PC-3 (cell line): ENCODE results near the gene HSF2. TPM values are rescaled to one million over a fixed set of nuclear protein-coding genes. Genes with fewer than 3 reads are reported as not detected.
"Not testable (repeated sequence)": the region's sequence is repeated elsewhere in the genome, so short reads cannot be mapped to it uniquely, and the experiment has no call there.

Source experiments
- ATAC-seq: fragments of 200-7000 bp; cut with Tn5 transposase; 2 replicates; pipeline ENCODE4 v1.9.1; 2020; ENCODE audit warnings: mild to moderate bottlenecking, moderate library complexity
- BruUV-seq: library from RNA; stranded (reverse); fragments of 400-500 nt; replicated peaks from 2 replicates; lab custom pipeline; 2021; lab: Mats Ljungman, UMichigan
- CTCF ChIA-PET: fragments of 300-600 bp; sonication (Branson Sonifier 250); formaldehyde crosslinking; loops from one replicate; lab custom pipeline; 2022; ENCODE audit warnings: antibody characterized with exemption; lab: Charles Lee
- POLR2A ChIA-PET: fragments of 300-600 bp; sonication (Branson Sonifier 250); formaldehyde crosslinking; loops from one replicate; lab custom pipeline; 2022; ENCODE audit warnings: antibody characterized with exemption; ENCODE audit not compliant: unreplicated experiment; lab: Charles Lee
- DNase-seq: peaks from one replicate; pipeline ENCODE4 v3.0.0-alpha.2; 2015
- H2AFZ ChIP-seq: fragments of 300-600 bp; sonication (generic); 2 replicates; pipeline ENCODE4 v1.6.0; 2016; ENCODE audit warnings: antibody characterized with exemption, low read length
- H3F3A ChIP-seq: fragments of 300-600 bp; sonication (generic); one replicate; pipeline ENCODE4 v1.6.0; 2017; ENCODE audit warnings: antibody characterized with exemption, low read length, control low read depth, mild to moderate bottlenecking; ENCODE audit not compliant: unreplicated experiment
- H3K27ac ChIP-seq: fragments of 300-600 bp; sonication (generic); 2 replicates; pipeline ENCODE4 v1.5.1; 2016; ENCODE audit warnings: mild to moderate bottlenecking, low read length
- H3K27me3 ChIP-seq: fragments of 300-600 bp; sonication (generic); 2 replicates; pipeline ENCODE4 v1.6.1; 2016; ENCODE audit warnings: low read length, mixed read lengths
- H3K36me3 ChIP-seq: fragments of 300-600 bp; sonication (generic); 2 replicates; pipeline ENCODE4 v1.6.1; 2016; ENCODE audit warnings: low read depth, mixed run types, low read length, mixed read lengths
- H3K4me1 ChIP-seq: fragments of 300-600 bp; sonication (generic); 2 replicates; pipeline ENCODE4 v1.5.1; 2016; ENCODE audit warnings: low read length; ENCODE audit not compliant: insufficient read depth
- H3K4me2 ChIP-seq: fragments of 300-600 bp; sonication (generic); 2 replicates; pipeline ENCODE4 v1.6.0; 2016; ENCODE audit warnings: low read length
- H3K4me3 ChIP-seq: fragments of 300-600 bp; sonication (generic); 2 replicates; pipeline ENCODE4 v1.5.1; 2016; ENCODE audit warnings: mild to moderate bottlenecking, low read length, mixed read lengths
- H3K79me2 ChIP-seq: fragments of 300-600 bp; sonication (generic); 2 replicates; pipeline ENCODE4 v1.6.1; 2017; ENCODE audit warnings: low read length, mixed read lengths
- H3K9ac ChIP-seq: fragments of 300-600 bp; sonication (generic); 2 replicates; pipeline ENCODE4 v1.6.0; 2016; ENCODE audit warnings: mild to moderate bottlenecking, low read length
- H3K9me2 ChIP-seq: fragments of 300-600 bp; sonication (generic); replicated peaks from 2 replicates; pipeline ENCODE4 v1.6.1; 2016; ENCODE audit warnings: mixed run types, low read length, mixed read lengths
- H3K9me3 ChIP-seq: fragments of 300-600 bp; sonication (generic); 2 replicates; pipeline ENCODE4 v1.6.1; 2016; ENCODE audit warnings: low read length, mixed read lengths
- H4K20me1 ChIP-seq: fragments of 300-600 bp; sonication (generic); 2 replicates; pipeline ENCODE4 v1.6.1; 2016; ENCODE audit warnings: low read length, mixed read lengths
- CTCF ChIP-seq: fragments of 300-600 bp; sonication (generic); conservative IDR thresholded peaks from 2 replicates; pipeline ENCODE4 v1.5.1; 2017; ENCODE audit warnings: antibody characterized with exemption, low read depth, mild to moderate bottlenecking, low read length
- EZH2 ChIP-seq: fragments of 300-600 bp; sonication (generic); IDR thresholded peaks from one replicate; pipeline ENCODE4 v1.6.1; 2017; ENCODE audit warnings: antibody characterized with exemption, mild to moderate bottlenecking, low read length; ENCODE audit not compliant: unreplicated experiment
- EZH2phosphoT487 ChIP-seq: fragments of 300-600 bp; sonication (generic); IDR thresholded peaks from 2 replicates; pipeline ENCODE4 v1.6.1; 2018; ENCODE audit warnings: mild to moderate bottlenecking, antibody characterized with exemption, low read length, borderline replicate concordance
- intact Hi-C: fragments of 100-400 bp; cut with micrococcal nuclease; formaldehyde crosslinking; loops from 2 replicates; pipeline ENCODE4 v1.9.0; 2023
- total RNA-seq: library from RNA; depleted of rRNA; stranded (reverse); fragments of >200 nt; gene quantifications from 2 replicates; pipeline ENCODE4 v1.2.3, GENCODE V29; 2014

HSF2 gene
- total RNA-seq, 1 experiment from 2014 or later: 7.3 TPM

- peaks cover 35% of the 10 kb centered on the region for H4K20me1 ChIP-seq
- intact Hi-C loops: no loop called here
- H3F3A ChIP-seq: no peaks in the 10 kb centered on the region
- ChIA-PET CTCF (no interaction called here), POLR2A (no interaction called here)
- TF ChIP-seq EZH2phosphoT487 (no peak), CTCF (no peak), EZH2 (no peak)
- no TSS peak for BruUV-seq
- peaks cover 12% of the 10 kb centered on the region; the same call in 1 of the 2 replicates for H3K4me1 ChIP-seq
- ATAC-seq (peak; percentile 42), DNase-seq (peak; percentile 48)
- no peak overlapping the region for H3K9ac ChIP-seq
- H3K9me3 ChIP-seq: no peaks in the 10 kb centered on the region
- H3K4me3 ChIP-seq: no peak overlapping the region
- no peaks in the 10 kb centered on the region for H3K9me2 ChIP-seq
- H2AFZ ChIP-seq: no peak overlapping the region
- H3K27ac ChIP-seq: no peak overlapping the region
- H3K4me2 ChIP-seq: peak overlapping the region; percentile 15; the same call in 1 of the 2 replicates
- peaks cover 3% of the 10 kb centered on the region; the same call in 1 of the 2 replicates for H3K36me3 ChIP-seq
- H3K79me2 ChIP-seq: peaks cover 63% of the 10 kb centered on the region
- H3K27me3 ChIP-seq: no peaks in the 10 kb centered on the region
Measured at GRCh38 chr6:122459240-122459639, 59.8 kb downstream of the HSF2 start.

- intact Hi-C loops, H3K36me3 ChIP-seq, ATAC-seq, DNase-seq, H3F3A ChIP-seq, H2AFZ ChIP-seq, H3K27ac ChIP-seq, H3K4me3 ChIP-seq, POLR2A ChIA-PET, BruUV-seq, H3K27me3 ChIP-seq, H3K9ac ChIP-seq, H3K9me3 ChIP-seq, CTCF ChIA-PET, H3K9me2 ChIP-seq: not testable (repeated sequence)
- H3K79me2 ChIP-seq: peaks cover 70% of the 10 kb centered on the region
- H3K4me1 ChIP-seq: peaks cover 12% of the 10 kb centered on the region; the same call in 1 of the 2 replicates
- H4K20me1 ChIP-seq: peaks cover 35% of the 10 kb centered on the region
- peak overlapping the region; percentile 15; the same call in 1 of the 2 replicates for H3K4me2 ChIP-seq
Measured at GRCh38 chr6:122459865-122460416, 60.5 kb downstream of the HSF2 start.

- peaks cover 12% of the 10 kb centered on the region; the same call in 1 of the 2 replicates for H3K4me1 ChIP-seq
Measured at GRCh38 chr6:122461885-122462284, 62.4 kb downstream of the HSF2 start.

More at GRCh38 chr6:122461885-122462284, 62.4 kb downstream of the HSF2 start:
- CTCF ChIA-PET: no interaction called here
- no peak overlapping the region for H3K4me3 ChIP-seq
- no peak overlapping the region for H2AFZ ChIP-seq
- no peak for TF ChIP-seq EZH2
- TF ChIP-seq EZH2phosphoT487: no peak
- no peak for TF ChIP-seq CTCF
- DNase-seq: no peak
- ATAC-seq: no peak
- no TSS peak for BruUV-seq
- POLR2A ChIA-PET: no interaction called here
- H3K4me2 ChIP-seq: no peak overlapping the region
- no peaks in the 10 kb centered on the region for H3F3A ChIP-seq
- no peaks in the 10 kb centered on the region for H3K27me3 ChIP-seq
- H3K9me2 ChIP-seq: no peaks in the 10 kb centered on the region
- H3K27ac ChIP-seq: no peak overlapping the region
- peaks cover 35% of the 10 kb centered on the region for H4K20me1 ChIP-seq
- H3K79me2 ChIP-seq: peaks cover 89% of the 10 kb centered on the region
- intact Hi-C loops: no loop called here
- H3K9me3 ChIP-seq: no peaks in the 10 kb centered on the region
- H3K36me3 ChIP-seq: peaks cover 3% of the 10 kb centered on the region; the same call in 1 of the 2 replicates
- no peak overlapping the region for H3K9ac ChIP-seq
